GM23338 (cell line): ENCODE results near the gene AMFR. TPM values are rescaled to one million over a fixed set of nuclear protein-coding genes. Genes with fewer than 3 reads are reported as not detected.

Experiments used
- ATAC-seq: fragments of 200-7000 bp; cut with Tn5 transposase; 3 replicates; pipeline ENCODE4 v1.9.1; 2020
- DNase-seq: peaks from one replicate; pipeline ENCODE4 v3.0.0-alpha.2; 2015; ENCODE audit warnings: low spot score
- H2AFZ ChIP-seq: fragments of 200-600 bp; sonication (generic); 2 replicates; pipeline ENCODE4 v1.8.0; 2016; ENCODE audit warnings: antibody characterized with exemption, mild to moderate bottlenecking, moderate library complexity
- H3F3A ChIP-seq: fragments of 200-600 bp; sonication (generic); replicated peaks from 2 replicates; pipeline ENCODE4 v1.8.0; 2017; ENCODE audit warnings: antibody characterized with exemption, mixed run types, low read depth
- H3K27ac ChIP-seq: fragments of 200-600 bp; sonication (generic); 2 replicates; pipeline ENCODE4 v1.6.1; 2016; ENCODE audit warnings: low read depth
- H3K27me3 ChIP-seq: fragments of 200-600 bp; sonication (generic); 2 replicates; pipeline ENCODE4 v1.8.0; 2016; ENCODE audit warnings: mild to moderate bottlenecking, mixed run types, moderate library complexity; ENCODE audit not compliant: insufficient read depth
- H3K36me3 ChIP-seq: fragments of 200-600 bp; sonication (generic); 2 replicates; pipeline ENCODE4 v1.8.0; 2016; ENCODE audit warnings: mild to moderate bottlenecking; ENCODE audit not compliant: insufficient read depth
- H3K4me1 ChIP-seq: fragments of 200-600 bp; sonication (generic); 2 replicates; pipeline ENCODE4 v1.8.0; 2016; ENCODE audit warnings: mild to moderate bottlenecking, moderate library complexity; ENCODE audit not compliant: insufficient read depth
- H3K4me2 ChIP-seq: fragments of 200-600 bp; sonication (generic); 2 replicates; pipeline ENCODE4 v1.7.1; 2017; ENCODE audit warnings: mixed run types
- H3K4me3 ChIP-seq: fragments of 200-600 bp; sonication (generic); 2 replicates; pipeline ENCODE4 v1.6.1; 2016; ENCODE audit warnings: mixed run types
- H3K79me2 ChIP-seq: fragments of 200-600 bp; sonication (generic); replicated peaks from 2 replicates; pipeline ENCODE4 v1.8.0; 2017; ENCODE audit warnings: mild to moderate bottlenecking; ENCODE audit not compliant: insufficient read depth
- H3K9me2 ChIP-seq: fragments of 200-600 bp; sonication (generic); 2 replicates; pipeline ENCODE4 v1.8.0; 2017; ENCODE audit not compliant: insufficient read depth
- H4K20me1 ChIP-seq: fragments of 200-600 bp; sonication (generic); replicated peaks from 2 replicates; pipeline ENCODE4 v1.8.0; 2017; ENCODE audit warnings: mild to moderate bottlenecking; ENCODE audit not compliant: insufficient read depth
- H3K27ac Mint-ChIP-seq: 2 replicates; pipeline ENCODE4 v1.8.0; 2020; ENCODE audit warnings: inconsistent platforms, mild to moderate bottlenecking, moderate library complexity, mixed read lengths
- H3K27me3 Mint-ChIP-seq: 3 replicates; pipeline ENCODE4 v1.8.0; 2022; ENCODE audit warnings: low read depth, mild to moderate bottlenecking, moderate library complexity, mixed read lengths, inconsistent platforms; ENCODE audit not compliant: insufficient read depth, poor library complexity
- H3K36me3 Mint-ChIP-seq: 3 replicates; pipeline ENCODE4 v1.8.0; 2021; ENCODE audit warnings: low read depth, mild to moderate bottlenecking, inconsistent platforms, moderate library complexity, mixed read lengths
- H3K4me1 Mint-ChIP-seq: 3 replicates; pipeline ENCODE4 v1.8.0; 2020; ENCODE audit warnings: mild to moderate bottlenecking, inconsistent platforms, mixed read lengths
- H3K4me3 Mint-ChIP-seq: 3 replicates; pipeline ENCODE4 v1.8.0; 2021; ENCODE audit warnings: moderate library complexity, mild to moderate bottlenecking, inconsistent platforms, mixed read lengths
- H3K9me3 Mint-ChIP-seq: 3 replicates; pipeline ENCODE4 v1.8.0; 2020; ENCODE audit warnings: moderate library complexity, mild to moderate bottlenecking, inconsistent platforms, mixed read lengths
- CREB1 ChIP-seq: fragments of 250-450 bp; sonication (Bioruptor Pico); IDR thresholded peaks from 2 replicates; pipeline ENCODE4 v1.5.0; 2020; ENCODE audit warnings: low read depth, mild to moderate bottlenecking, moderate library complexity
- EZH2phosphoT487 ChIP-seq: fragments of 200-600 bp; sonication (generic); IDR thresholded peaks from one replicate; pipeline ENCODE4 v1.8.1; 2018; ENCODE audit warnings: antibody characterized with exemption; ENCODE audit not compliant: unreplicated experiment
- JUNB ChIP-seq: IDR thresholded peaks from one replicate; pipeline ENCODE4 v1.6.1; 2016; ENCODE audit warnings: antibody characterized with exemption; ENCODE audit not compliant: unreplicated experiment
- NANOG ChIP-seq: IDR thresholded peaks from 2 replicates; pipeline ENCODE4 v1.6.1; 2016; ENCODE audit warnings: antibody characterized with exemption, borderline replicate concordance
- ZNF331 ChIP-seq: fragments of 250-450 bp; sonication (Bioruptor Pico); IDR thresholded peaks from 2 replicates; pipeline ENCODE4 v1.5.0; 2020; ENCODE audit warnings: low read depth, mild to moderate bottlenecking, moderate library complexity
- polyA plus RNA-seq: library from polyadenylated mRNA; unstranded; fragments of >200 nt; fragmentation: Nextera tagmentation; extraction: Ambion mirVana; gene quantifications from 2 replicates; pipeline ENCODE4 v1.2.1, GENCODE V29; 2016
- total RNA-seq: library from RNA; depleted of rRNA; stranded (reverse); fragments of >200 nt; shearing (Covaris generic); gene quantifications from 2 replicates; pipeline ENCODE4 v1.2.3, GENCODE V29; 2014
- TF ChIP-seq, protein P1 (sequence below): fragments of 250-450 bp; sonication (Bioruptor Pico); IDR thresholded peaks from 2 replicates; pipeline ENCODE4 v1.5.0; 2020; ENCODE audit warnings: mild to moderate bottlenecking, moderate library complexity
- TF ChIP-seq, protein P2 (sequence below), 2 experiments: fragments of 200-600 bp in 1 of 2; sonication (generic) in 1 of 2; conservative IDR thresholded peaks; 2 replicates each; pipeline versions ENCODE4 v1.5.1 to v1.6.1; 2016 to 2017; ENCODE audit warnings: antibody characterized with exemption in 2 of 2, low read depth in 2 of 2, mild to moderate bottlenecking in 2 of 2, moderate library complexity in 1 of 2
- TF ChIP-seq, protein P3 (sequence below): IDR thresholded peaks from 2 replicates; pipeline ENCODE4 v1.6.1; 2016; ENCODE audit warnings: antibody characterized with exemption

The AMFR gene
- total and polyA plus RNA-seq, 2 experiments from 2014 or later: 9.0 to 41.1 TPM

DNA sequence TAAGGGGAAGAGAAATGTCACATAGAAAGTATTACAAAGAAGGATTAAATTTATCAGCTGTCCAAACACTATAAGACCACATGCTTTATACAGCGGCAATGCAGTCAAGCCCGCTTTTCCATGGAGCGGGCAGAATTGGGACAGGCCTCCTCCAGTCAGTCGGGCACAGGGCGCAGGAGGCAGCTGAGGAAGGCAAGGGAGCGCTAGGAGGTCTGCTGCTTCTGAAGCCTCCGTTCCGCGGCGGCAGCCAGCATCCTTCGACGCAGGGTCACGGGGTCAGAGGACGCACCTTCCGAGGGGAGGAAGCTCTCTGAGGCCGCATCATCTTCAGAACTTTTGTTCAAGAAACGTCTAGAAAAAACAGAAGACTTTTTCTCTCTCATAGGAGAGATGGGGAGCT is 62.6 kb downstream of the AMFR start (continued):
- TF ChIP-seq, protein P1, sequence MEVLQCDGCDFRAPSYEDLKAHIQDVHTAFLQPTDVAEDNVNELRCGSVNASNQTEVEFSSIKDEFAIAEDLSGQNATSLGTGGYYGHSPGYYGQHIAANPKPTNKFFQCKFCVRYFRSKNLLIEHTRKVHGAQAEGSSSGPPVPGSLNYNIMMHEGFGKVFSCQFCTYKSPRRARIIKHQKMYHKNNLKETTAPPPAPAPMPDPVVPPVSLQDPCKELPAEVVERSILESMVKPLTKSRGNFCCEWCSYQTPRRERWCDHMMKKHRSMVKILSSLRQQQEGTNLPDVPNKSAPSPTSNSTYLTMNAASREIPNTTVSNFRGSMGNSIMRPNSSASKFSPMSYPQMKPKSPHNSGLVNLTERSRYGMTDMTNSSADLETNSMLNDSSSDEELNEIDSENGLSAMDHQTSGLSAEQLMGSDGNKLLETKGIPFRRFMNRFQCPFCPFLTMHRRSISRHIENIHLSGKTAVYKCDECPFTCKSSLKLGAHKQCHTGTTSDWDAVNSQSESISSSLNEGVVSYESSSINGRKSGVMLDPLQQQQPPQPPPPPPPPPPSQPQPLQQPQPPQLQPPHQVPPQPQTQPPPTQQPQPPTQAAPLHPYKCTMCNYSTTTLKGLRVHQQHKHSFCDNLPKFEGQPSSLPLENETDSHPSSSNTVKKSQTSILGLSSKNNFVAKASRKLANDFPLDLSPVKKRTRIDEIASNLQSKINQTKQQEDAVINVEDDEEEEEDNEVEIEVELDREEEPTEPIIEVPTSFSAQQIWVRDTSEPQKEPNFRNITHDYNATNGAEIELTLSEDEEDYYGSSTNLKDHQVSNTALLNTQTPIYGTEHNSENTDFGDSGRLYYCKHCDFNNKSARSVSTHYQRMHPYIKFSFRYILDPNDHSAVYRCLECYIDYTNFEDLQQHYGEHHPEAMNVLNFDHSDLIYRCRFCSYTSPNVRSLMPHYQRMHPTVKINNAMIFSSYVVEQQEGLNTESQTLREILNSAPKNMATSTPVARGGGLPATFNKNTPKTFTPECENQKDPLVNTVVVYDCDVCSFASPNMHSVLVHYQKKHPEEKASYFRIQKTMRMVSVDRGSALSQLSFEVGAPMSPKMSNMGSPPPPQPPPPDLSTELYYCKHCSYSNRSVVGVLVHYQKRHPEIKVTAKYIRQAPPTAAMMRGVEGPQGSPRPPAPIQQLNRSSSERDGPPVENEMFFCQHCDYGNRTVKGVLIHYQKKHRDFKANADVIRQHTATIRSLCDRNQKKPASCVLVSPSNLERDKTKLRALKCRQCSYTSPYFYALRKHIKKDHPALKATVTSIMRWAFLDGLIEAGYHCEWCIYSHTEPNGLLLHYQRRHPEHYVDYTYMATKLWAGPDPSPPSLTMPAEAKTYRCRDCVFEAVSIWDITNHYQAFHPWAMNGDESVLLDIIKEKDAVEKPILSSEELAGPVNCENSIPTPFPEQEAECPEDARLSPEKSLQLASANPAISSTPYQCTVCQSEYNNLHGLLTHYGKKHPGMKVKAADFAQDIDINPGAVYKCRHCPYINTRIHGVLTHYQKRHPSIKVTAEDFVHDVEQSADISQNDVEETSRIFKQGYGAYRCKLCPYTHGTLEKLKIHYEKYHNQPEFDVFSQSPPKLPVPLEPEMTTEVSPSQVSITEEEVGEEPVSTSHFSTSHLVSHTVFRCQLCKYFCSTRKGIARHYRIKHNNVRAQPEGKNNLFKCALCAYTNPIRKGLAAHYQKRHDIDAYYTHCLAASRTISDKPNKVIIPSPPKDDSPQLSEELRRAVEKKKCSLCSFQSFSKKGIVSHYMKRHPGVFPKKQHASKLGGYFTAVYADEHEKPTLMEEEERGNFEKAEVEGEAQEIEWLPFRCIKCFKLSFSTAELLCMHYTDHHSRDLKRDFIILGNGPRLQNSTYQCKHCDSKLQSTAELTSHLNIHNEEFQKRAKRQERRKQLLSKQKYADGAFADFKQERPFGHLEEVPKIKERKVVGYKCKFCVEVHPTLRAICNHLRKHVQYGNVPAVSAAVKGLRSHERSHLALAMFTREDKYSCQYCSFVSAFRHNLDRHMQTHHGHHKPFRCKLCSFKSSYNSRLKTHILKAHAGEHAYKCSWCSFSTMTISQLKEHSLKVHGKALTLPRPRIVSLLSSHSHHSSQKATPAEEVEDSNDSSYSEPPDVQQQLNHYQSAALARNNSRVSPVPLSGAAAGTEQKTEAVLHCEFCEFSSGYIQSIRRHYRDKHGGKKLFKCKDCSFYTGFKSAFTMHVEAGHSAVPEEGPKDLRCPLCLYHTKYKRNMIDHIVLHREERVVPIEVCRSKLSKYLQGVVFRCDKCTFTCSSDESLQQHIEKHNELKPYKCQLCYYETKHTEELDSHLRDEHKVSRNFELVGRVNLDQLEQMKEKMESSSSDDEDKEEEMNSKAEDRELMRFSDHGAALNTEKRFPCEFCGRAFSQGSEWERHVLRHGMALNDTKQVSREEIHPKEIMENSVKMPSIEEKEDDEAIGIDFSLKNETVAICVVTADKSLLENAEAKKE (CRISPR knock-in tag): no peak
- TF ChIP-seq, protein P2, sequence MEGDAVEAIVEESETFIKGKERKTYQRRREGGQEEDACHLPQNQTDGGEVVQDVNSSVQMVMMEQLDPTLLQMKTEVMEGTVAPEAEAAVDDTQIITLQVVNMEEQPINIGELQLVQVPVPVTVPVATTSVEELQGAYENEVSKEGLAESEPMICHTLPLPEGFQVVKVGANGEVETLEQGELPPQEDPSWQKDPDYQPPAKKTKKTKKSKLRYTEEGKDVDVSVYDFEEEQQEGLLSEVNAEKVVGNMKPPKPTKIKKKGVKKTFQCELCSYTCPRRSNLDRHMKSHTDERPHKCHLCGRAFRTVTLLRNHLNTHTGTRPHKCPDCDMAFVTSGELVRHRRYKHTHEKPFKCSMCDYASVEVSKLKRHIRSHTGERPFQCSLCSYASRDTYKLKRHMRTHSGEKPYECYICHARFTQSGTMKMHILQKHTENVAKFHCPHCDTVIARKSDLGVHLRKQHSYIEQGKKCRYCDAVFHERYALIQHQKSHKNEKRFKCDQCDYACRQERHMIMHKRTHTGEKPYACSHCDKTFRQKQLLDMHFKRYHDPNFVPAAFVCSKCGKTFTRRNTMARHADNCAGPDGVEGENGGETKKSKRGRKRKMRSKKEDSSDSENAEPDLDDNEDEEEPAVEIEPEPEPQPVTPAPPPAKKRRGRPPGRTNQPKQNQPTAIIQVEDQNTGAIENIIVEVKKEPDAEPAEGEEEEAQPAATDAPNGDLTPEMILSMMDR (conservative IDR thresholded peaks at IDR 0.05; ENCODE audit: low read depth in 2 of 2): no peak
- no peak for TF ChIP-seq EZH2phosphoT487
- TF ChIP-seq CREB1: no peak

DNA sequence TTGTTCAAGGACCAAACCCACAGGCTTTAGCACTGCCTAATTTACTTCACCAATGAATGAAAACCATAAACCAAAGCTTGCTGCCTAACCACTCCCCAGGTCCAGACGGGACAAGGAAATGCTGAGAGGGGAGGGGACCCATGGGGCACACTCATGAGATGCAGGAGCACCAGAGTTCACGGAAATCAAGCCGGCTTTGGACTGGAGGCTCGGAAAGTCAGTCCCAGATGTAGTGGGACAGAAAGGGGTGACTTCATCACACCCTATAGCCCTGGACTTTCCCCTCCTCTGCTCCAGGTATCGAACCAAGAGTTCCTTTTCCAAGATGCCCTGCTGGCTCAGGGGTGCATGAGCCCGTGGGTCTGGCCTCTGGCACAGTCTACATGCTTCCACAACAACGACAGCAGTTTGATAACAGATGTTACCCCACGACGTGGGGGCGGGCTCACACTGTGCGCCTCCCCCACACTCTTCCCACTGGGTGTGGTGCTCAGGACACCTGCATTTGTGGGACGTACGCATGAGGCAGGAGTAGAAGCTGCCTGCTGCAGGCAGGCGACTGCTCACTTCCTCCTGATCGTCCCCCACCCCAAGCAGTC is 63.2 kb downstream of the AMFR start:
- no peak overlapping the region for H3K4me3 Mint-ChIP-seq
- peaks cover 22% of the 10 kb centered on the region for H3K4me1 Mint-ChIP-seq
- Histone ChIP-seq H3K4me2 (no peak overlapping the region), H2AFZ (no peak overlapping the region), H3K9me2 (no peaks in the 10 kb centered on the region), H3K4me3 (no peak overlapping the region), H3F3A (no peaks in the 10 kb centered on the region), H3K27me3 (no peaks in the 10 kb centered on the region), H4K20me1 (no peaks in the 10 kb centered on the region), H3K4me1 (peaks cover 11% of the 10 kb centered on the region), H3K79me2 (no peaks in the 10 kb centered on the region), H3K36me3 (no peaks in the 10 kb centered on the region), H3K27ac (no peak overlapping the region)
- H3K27ac Mint-ChIP-seq: no peak overlapping the region; the same call in 1 of the 2 replicates
- ATAC-seq (no peak), DNase-seq (no peak)
- peaks cover 5% of the 10 kb centered on the region for H3K27me3 Mint-ChIP-seq
- H3K36me3 Mint-ChIP-seq: peaks cover 6% of the 10 kb centered on the region; the same call in 2 of the 3 replicates
- H3K9me3 Mint-ChIP-seq: no peaks in the 10 kb centered on the region
- TF ChIP-seq, protein P3, sequence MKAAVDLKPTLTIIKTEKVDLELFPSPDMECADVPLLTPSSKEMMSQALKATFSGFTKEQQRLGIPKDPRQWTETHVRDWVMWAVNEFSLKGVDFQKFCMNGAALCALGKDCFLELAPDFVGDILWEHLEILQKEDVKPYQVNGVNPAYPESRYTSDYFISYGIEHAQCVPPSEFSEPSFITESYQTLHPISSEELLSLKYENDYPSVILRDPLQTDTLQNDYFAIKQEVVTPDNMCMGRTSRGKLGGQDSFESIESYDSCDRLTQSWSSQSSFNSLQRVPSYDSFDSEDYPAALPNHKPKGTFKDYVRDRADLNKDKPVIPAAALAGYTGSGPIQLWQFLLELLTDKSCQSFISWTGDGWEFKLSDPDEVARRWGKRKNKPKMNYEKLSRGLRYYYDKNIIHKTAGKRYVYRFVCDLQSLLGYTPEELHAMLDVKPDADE: no peak
- TF ChIP-seq, protein P2 (conservative IDR thresholded peaks at IDR 0.05; ENCODE audit: low read depth in 2 of 2): no peak
- no peak for TF ChIP-seq EZH2phosphoT487
- no peak for TF ChIP-seq ZNF331 (CRISPR knock-in tag)
- no peak for TF ChIP-seq JUNB
- TF ChIP-seq NANOG: no peak
